Measurements from ENCODE around the gene ANXA5.

The ANXA5 gene

GRCh38 chr4:121655320-121656268 is 41.2 kb downstream of the ANXA5 start:
- ATAC-seq (ENCODE audit: low read depth) (no peak), DNase-seq (ENCODE audit: low spot score in 2 of 2) (no peak)
- H3K27me3 Mint-ChIP-seq: peaks cover 3% of the 10 kb centered on the region
- H3K4me1 Mint-ChIP-seq: peaks cover 11% of the 10 kb centered on the region
- no peak overlapping the region for H3K27ac Mint-ChIP-seq
- no peaks in the 10 kb centered on the region for H3K36me3 Mint-ChIP-seq
- peaks cover 5% of the 10 kb centered on the region for H3K9me3 Mint-ChIP-seq
- no peak overlapping the region for H3K4me3 Mint-ChIP-seq

DNA sequence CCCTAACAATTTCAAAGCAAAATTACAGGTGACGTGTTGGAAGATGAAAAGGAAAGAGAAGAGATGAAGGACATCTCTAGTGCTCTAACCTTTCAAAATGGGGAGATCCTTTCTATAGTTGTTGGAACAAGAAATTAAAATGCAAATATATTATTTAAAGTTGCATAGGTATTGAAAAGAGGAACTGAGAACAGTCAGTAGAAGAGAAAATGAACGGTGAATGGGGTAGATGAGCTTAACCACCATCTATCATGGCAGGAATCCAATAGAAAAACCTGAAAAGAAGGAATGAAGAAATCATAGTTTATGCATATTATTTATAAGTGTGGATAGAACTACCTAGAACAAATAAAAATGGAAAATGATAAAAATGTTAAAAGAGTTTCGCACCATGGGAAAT is 42.0 kb downstream of the ANXA5 start:
- no peak for DNase-seq (ENCODE audit: low spot score in 2 of 2)
- Mint-ChIP-seq H3K27me3 (peaks cover 3% of the 10 kb centered on the region), H3K27ac (no peak overlapping the region), H3K36me3 (no peaks in the 10 kb centered on the region), H3K4me1 (peaks cover 11% of the 10 kb centered on the region), H3K4me3 (no peak overlapping the region), H3K9me3 (peaks cover 5% of the 10 kb centered on the region)
- ATAC-seq (ENCODE audit: low read depth): peak; percentile 79

GRCh38 chr4:121653986-121654385 is 42.8 kb downstream of the ANXA5 start:
- H3K27ac Mint-ChIP-seq: no peak overlapping the region
- peaks cover 5% of the 10 kb centered on the region for H3K9me3 Mint-ChIP-seq
- H3K4me1 Mint-ChIP-seq: peaks cover 11% of the 10 kb centered on the region
- H3K36me3 Mint-ChIP-seq: no peaks in the 10 kb centered on the region
- ATAC-seq (ENCODE audit: low read depth) (no peak), DNase-seq (ENCODE audit: low spot score in 2 of 2) (no peak)
- H3K27me3 Mint-ChIP-seq: peaks cover 7% of the 10 kb centered on the region
- no peak overlapping the region for H3K4me3 Mint-ChIP-seq

DNA sequence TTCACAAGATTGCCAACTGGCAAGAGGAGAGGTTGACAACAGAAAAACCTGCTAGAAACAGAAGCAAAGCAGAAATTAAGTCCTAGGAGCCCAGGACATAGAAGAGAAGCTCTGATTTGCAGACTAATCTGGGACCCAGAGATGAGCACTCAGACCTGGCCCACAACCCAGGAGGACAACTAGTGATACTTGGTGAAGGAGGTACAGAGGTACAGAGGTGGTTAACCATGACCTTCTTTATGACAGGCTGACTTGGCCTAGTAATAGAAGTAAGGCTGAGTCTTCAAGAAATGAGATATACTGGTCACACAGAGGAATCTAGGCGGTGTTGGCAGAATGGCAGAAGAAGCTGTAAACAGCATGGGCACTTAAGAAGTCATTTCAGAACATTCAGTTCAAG is 43.6 kb downstream of the ANXA5 start:
- Mint-ChIP-seq H3K27ac (no peak overlapping the region), H3K36me3 (no peaks in the 10 kb centered on the region), H3K9me3 (peaks cover 5% of the 10 kb centered on the region), H3K4me1 (peaks cover 11% of the 10 kb centered on the region), H3K4me3 (no peak overlapping the region), H3K27me3 (peaks cover 7% of the 10 kb centered on the region)
- DNase-seq (ENCODE audit: low spot score in 2 of 2) (no peak), ATAC-seq (ENCODE audit: low read depth) (no peak)

DNA sequence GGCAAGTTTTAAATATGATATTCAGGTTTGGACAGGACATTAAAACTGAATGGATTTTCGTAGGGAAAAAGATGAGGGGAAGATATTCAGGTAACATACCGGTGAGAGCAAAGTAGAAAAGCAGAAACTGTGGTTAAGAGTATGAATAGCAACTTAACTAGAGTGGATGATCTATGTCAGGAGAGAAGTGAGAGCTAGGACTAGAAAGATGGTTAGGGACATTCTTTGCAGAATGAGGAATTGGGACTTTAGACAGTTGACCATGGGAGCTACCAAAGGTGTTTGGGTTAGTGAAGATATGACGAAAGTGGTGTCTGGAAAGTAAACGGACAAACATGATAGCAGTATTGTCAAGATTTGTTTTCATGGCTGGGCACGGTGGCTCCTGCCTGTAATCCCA is 45.2 kb downstream of the ANXA5 start:
- Mint-ChIP-seq H3K4me3 (no peak overlapping the region), H3K27ac (no peak overlapping the region), H3K9me3 (peaks cover 5% of the 10 kb centered on the region)

DNA sequence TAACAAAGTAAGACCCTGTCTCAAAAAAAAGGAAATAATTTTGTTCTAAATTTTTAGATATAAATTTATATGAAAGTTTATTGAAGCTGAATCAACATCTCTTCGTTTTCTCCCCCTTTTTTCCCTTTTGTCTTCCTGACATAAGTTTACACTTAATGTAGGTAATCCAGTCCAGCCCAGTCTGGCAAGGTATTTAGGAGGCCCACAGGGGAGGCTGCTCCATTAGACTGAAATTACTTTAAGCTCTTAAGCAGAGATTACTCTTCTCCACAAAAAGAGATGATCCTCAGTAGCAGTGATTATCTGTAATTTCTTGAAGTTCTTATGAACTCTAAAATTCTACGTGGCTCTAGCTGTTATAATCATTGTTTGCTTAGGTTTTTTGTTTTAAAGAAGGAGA is 46.0 kb downstream of the ANXA5 start:
- no peak for DNase-seq (ENCODE audit: low spot score in 2 of 2)
- no peaks in the 10 kb centered on the region for H3K36me3 Mint-ChIP-seq
- H3K9me3 Mint-ChIP-seq: peaks cover 5% of the 10 kb centered on the region
- no peak overlapping the region for H3K27ac Mint-ChIP-seq
- H3K27me3 Mint-ChIP-seq: peaks cover 9% of the 10 kb centered on the region
- no peak for ATAC-seq (ENCODE audit: low read depth)
- H3K4me1 Mint-ChIP-seq: peaks cover 11% of the 10 kb centered on the region
- H3K4me3 Mint-ChIP-seq: no peak overlapping the region

More for the DNA sequence above, 45.2 kb downstream of the ANXA5 start:
- peaks cover 9% of the 10 kb centered on the region for H3K27me3 Mint-ChIP-seq
- DNase-seq (ENCODE audit: low spot score in 2 of 2): no peak
- no peak for ATAC-seq (ENCODE audit: low read depth)
- H3K36me3 Mint-ChIP-seq: no peaks in the 10 kb centered on the region
- H3K4me1 Mint-ChIP-seq: peaks cover 11% of the 10 kb centered on the region

DNA sequence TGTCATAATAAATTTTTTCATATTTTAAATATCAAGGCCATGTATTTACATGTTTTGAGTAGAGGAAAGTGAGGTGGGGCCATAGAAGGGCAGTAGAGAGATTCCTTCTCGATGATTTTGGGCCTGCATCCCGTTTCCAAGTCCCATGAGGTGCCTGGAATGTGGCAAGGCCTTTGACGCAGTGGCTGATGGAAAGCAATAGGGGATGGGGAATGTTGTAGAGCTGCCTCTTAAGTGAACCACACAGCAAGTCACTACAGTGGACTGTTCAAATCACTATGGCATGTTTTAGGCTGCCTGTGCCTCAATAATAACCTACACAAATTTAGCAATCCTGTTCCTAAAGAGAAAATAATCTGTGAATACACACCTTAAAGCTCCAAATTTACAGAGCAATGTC is 48.3 kb downstream of the ANXA5 start:
- no peak overlapping the region for H3K4me3 Mint-ChIP-seq
- no peaks in the 10 kb centered on the region for H3K36me3 Mint-ChIP-seq
- H3K27me3 Mint-ChIP-seq: peaks cover 9% of the 10 kb centered on the region
- H3K9me3 Mint-ChIP-seq: peaks cover 2% of the 10 kb centered on the region
- H3K27ac Mint-ChIP-seq: no peak overlapping the region
- DNase-seq (ENCODE audit: low spot score in 2 of 2): no peak
- ATAC-seq (ENCODE audit: low read depth): no peak
- H3K4me1 Mint-ChIP-seq: peaks cover 2% of the 10 kb centered on the region

GRCh38 chr4:121642876-121643585 is 53.7 kb downstream of the ANXA5 start:
- H3K4me3 Mint-ChIP-seq: no peak overlapping the region
- H3K4me1 Mint-ChIP-seq: no peaks in the 10 kb centered on the region
- H3K36me3 Mint-ChIP-seq: no peaks in the 10 kb centered on the region
- DNase-seq (ENCODE audit: low spot score in 2 of 2) (no peak), ATAC-seq (ENCODE audit: low read depth) (no peak)
- H3K27me3 Mint-ChIP-seq: peaks cover 3% of the 10 kb centered on the region
- H3K27ac Mint-ChIP-seq: no peak overlapping the region
- no peaks in the 10 kb centered on the region for H3K9me3 Mint-ChIP-seq

- DNase-seq (ENCODE audit: low spot score in 2 of 2): no peak
- ATAC-seq (ENCODE audit: low read depth): no peak
- Mint-ChIP-seq H3K4me3 (no peak overlapping the region), H3K9me3 (no peaks in the 10 kb centered on the region), H3K36me3 (no peaks in the 10 kb centered on the region), H3K27me3 (peaks cover 3% of the 10 kb centered on the region), H3K4me1 (no peaks in the 10 kb centered on the region), H3K27ac (no peak overlapping the region)
Measured at GRCh38 chr4:121642292-121642691, 54.5 kb downstream of the ANXA5 start.

GRCh38 chr4:121633653-121634052 is 63.1 kb downstream of the ANXA5 start:
- Mint-ChIP-seq H3K27me3 (peaks cover 10% of the 10 kb centered on the region), H3K4me3 (no peak overlapping the region), H3K9me3 (no peaks in the 10 kb centered on the region), H3K36me3 (no peaks in the 10 kb centered on the region), H3K27ac (no peak overlapping the region), H3K4me1 (no peaks in the 10 kb centered on the region)
- DNase-seq (ENCODE audit: low spot score in 2 of 2): no peak
- ATAC-seq (ENCODE audit: low read depth): no peak

- no peak for DNase-seq (ENCODE audit: low spot score in 2 of 2)
- no peak overlapping the region for H3K27ac Mint-ChIP-seq
- no peaks in the 10 kb centered on the region for H3K4me1 Mint-ChIP-seq
- no peaks in the 10 kb centered on the region for H3K9me3 Mint-ChIP-seq
- H3K4me3 Mint-ChIP-seq: no peak overlapping the region
- no peaks in the 10 kb centered on the region for H3K36me3 Mint-ChIP-seq
- no peak for ATAC-seq (ENCODE audit: low read depth)
- peaks cover 8% of the 10 kb centered on the region for H3K27me3 Mint-ChIP-seq
Measured at GRCh38 chr4:121632636-121633035, 64.1 kb downstream of the ANXA5 start.

Data from memory B cell (primary cell).